HG03039 (cell line): Measurements from ENCODE around the gene CPEB2.
"Not testable (repeated sequence)": the region's sequence is repeated elsewhere in the genome, so short reads cannot be mapped to it uniquely, and the experiment has no call there.

ENCODE experiments used
- ATAC-seq: cut with Tn5 transposase; IDR thresholded peaks from one replicate; pipeline ENCODE4 v1.9.1; 2021; ENCODE audit warnings: mild to moderate bottlenecking, moderate library complexity; ENCODE audit not compliant: unreplicated experiment

The CPEB2 gene

GRCh38 chr4:15043226-15043625 is 40.9 kb downstream of the CPEB2 start:
- no peak for ATAC-seq

DNA sequence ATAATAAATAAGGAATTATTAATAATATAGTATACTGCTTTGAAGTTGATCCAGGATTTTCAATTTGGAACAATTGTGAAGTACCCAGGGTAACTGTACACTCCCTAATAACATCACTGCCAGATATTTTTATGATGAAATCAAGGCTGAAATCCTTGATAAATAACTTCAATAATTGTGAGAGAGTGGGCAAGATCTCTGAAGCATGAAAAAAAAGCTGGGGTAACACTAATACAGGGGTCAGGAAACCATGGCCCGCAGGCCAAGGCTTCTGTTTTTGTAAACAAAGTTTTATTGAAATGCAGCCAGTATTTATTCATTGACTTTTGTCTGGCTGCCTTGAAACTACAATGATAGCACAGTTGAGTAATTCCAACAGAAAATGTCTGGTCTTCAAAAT is 41.6 kb downstream of the CPEB2 start:
- ATAC-seq: no peak

- ATAC-seq: no peak
Measured at GRCh38 chr4:15054541-15054940, 52.3 kb downstream of the CPEB2 start.

GRCh38 chr4:15060213-15060612 is 57.9 kb downstream of the CPEB2 start:
- ATAC-seq: no peak

DNA sequence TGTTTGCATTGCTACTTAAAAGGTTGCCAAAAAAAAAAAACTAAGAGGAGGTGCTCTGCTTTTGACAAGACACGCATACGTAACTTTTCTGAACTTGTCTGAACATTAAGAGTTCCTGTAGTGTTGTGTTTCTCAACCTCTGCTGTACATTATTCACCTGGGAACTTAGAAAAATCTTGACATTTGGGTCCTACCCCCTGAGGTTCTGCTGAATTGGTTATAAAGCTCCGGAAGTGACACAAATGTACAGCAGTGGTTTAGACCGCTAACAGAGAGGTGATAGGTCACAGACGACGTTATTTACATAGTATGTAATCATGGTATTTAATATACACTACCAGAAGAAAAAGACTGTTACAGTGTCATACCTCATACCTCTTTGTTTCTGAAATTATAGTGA is 61.1 kb downstream of the CPEB2 start:
- no peak for ATAC-seq

GRCh38 chr4:15065516-15065915 is 63.2 kb downstream of the CPEB2 start:
- ATAC-seq: no peak

DNA sequence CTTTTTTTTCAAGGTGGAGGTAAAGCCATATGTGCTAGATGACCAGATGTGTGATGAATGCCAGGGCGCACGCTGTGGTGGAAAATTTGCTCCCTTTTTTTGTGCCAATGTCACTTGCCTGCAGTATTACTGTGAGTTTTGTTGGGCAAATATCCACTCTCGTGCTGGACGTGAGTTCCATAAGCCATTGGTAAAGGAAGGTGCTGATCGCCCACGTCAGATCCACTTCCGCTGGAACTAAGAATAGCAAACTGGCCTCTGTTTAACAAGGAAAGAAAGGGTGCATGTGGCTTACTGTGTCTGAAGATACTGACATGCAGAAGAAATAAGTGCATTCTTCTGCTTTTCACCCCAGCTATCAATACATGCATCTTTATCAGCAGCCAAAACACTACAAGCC is 63.9 kb downstream of the CPEB2 start:
- ATAC-seq: no peak

- ATAC-seq: no peak
Measured at GRCh38 chr4:15068298-15068697, 66.0 kb downstream of the CPEB2 start.

- no peak for ATAC-seq
Measured at GRCh38 chr4:15075875-15076274, 73.6 kb downstream of the CPEB2 start.

DNA sequence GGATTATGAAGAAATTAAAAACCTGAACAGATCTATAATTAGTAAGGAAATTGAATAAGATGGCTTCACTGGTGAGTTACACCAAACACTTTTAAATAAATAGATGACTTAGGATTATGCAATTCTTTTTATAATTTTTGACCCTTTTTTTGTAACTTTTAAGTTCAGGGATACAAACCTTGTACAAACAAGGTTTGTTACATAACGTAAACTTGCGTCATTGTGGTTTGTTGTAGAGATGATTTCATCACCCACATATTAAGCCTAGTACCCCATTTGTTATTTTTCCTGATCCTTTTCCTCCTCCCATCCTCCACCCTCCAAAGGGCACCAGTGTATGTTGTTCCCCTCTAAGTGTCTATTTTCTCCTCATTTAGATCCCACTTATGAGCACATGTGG is 75.7 kb downstream of the CPEB2 start:
- no peak for ATAC-seq

DNA sequence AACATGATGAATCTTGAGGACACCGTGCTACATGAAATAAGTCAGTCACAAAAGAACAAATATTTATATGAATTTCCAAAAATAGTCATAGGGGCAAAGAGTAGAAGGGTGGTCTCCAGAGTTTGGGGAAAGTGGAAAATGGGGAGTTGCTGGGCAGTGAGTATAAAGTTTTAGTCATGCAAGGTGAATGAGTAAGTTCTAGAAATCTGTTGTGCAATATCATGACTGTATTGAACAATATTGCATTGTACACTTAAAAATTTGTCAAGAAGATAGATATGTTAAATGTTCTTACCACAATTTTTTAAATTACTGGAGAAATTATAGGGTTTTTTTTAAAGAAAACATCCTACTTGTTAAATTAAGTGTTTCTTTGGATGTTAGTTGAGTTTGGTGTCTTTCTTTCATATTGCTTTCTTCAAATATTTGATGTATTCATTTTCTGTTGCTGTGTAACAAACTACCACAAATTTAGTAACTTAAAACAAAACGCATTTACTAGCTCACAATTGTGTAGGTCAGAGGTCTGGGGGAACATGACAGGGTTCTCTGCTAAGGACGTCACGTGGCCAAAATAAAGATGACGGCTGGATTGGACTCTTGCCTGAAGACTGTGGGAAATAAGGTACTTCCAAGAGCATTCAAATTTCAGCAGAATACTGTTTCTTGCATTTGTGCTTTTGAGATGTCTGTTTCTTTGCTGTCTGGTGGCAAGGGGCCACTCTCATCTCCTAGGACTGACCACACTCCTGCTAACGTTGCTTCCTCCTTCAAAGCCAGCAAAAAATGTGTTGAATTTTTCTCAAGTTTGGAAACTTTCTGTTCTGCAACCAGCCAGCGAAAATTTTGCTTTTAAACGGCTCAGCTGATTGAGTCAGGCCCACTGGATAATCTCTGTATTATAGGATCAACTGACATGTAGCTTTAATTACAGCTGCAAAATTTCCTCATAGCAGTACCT is 76.7 kb downstream of the CPEB2 start:
- ATAC-seq: no peak

DNA sequence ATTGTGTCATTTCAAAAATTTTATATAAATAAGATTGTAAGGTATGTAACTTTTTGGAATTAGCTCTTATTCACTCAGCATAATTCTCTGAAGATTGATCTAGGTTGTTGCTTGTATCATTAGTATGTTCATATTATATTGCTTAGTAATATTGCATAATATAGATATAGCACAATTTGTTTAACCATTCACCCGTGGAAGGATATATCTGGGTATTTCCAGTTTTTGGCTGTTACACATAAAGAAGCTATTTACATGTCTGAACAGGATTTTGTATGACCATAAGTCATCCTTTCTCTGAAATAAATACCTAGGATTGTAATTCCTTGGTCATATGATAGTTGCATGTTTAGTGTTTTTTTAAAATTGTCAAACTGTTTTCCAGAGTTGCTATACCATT is 82.5 kb downstream of the CPEB2 start:
- no peak for ATAC-seq

DNA sequence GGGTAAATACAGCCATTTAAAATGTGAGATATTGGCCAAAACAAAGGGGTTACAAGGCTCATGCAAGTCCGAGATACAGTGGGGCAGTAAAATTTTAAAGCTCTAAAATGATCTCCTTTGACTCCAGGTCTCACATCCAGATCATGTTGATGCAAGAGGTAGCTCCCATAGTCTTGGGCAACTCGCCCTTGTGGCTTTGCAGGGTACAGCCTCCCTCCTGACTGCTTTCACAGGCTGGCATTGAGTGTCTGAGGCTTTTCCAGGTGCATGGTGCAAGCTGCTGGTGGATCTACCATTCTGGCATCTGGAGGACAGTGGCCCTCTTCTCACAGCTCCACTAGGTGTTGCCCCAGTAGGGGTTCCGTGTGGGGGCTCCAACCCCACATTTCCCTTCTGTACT is 83.5 kb downstream of the CPEB2 start:
- not testable (repeated sequence) for ATAC-seq

- ATAC-seq: not testable (repeated sequence)
Measured at GRCh38 chr4:15086259-15086658, 84.0 kb downstream of the CPEB2 start.

DNA sequence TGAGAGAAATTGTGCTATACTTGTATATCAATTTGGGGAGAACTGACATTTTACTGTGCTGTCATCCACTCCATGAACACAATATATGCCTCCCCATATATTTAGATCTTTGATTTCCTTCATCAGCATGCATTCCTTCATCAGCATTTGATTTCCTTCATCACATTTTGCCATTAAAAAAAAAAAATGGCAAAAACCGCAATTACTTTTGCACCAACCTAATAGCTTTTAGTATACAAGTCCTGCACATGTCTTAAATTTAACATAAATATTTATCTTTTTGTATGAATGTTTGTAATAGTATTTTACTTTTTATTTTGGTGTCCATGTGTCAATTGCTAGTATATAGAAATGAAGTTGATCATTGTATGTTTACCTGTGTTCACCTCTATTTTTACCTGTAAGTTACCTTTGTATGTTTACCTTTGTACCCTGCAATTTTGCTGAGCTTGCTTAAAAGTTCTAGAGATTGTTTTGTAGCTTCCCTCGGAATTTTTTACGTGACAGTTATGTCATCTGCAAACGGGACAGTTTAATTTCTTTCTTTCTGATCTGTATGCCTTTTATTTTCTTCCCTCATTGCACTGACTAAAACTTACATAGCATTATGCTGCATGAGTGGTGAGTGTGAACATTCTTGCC is 86.2 kb downstream of the CPEB2 start:
- ATAC-seq: no peak

GRCh38 chr4:15089979-15090378 is 87.7 kb downstream of the CPEB2 start:
- ATAC-seq: no peak

- no peak for ATAC-seq
Measured at GRCh38 chr4:15100380-15100779, 98.1 kb downstream of the CPEB2 start.

DNA sequence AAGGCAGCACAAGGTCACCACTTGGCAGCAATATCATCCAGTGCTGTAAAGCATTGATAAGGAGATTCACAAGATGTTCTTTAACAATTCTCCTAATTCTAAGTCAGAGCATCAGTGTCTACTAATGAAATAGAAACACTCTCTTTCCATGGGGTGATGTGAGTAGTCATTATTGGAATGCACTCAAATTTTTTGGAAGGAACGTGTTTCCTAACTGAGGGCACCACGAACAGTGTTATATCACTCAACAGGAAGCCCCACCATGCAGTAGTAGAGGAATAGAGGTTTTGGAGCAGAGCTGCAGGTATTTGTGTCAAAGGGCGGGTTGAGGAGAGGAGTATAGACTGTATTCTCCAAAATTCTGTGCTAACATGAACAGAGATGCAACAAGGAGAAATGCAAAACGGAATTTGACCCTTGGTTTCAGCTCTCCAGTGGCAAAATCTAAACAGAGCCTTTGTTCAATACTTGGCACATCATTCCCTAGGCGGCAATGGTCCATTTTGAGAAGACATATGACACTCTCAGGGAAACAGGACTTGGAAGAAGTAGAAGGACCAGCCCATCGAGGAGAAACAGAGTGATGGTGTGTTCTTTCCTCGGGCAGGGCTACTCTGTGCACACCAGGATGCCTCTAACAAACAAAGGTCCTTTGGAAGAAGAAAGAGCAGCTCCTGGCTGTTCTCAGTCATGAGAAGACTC is 98.9 kb downstream of the CPEB2 start:
- ATAC-seq: no peak

GRCh38 chr4:15104825-15105224 is 102.5 kb downstream of the CPEB2 start:
- no peak for ATAC-seq

GRCh38 chr4:15106399-15106798 is 104.1 kb downstream of the CPEB2 start:
- ATAC-seq: no peak

- ATAC-seq: no peak
Measured at GRCh38 chr4:15109600-15109999, 107.3 kb downstream of the CPEB2 start.

GRCh38 chr4:15110120-15110571 is 107.9 kb downstream of the CPEB2 start:
- no peak for ATAC-seq
